Stimulated activated CD4-positive, alpha-beta T cell treated with anti-CD3 and anti-CD28 coated beads, Interleukin-1b, Interleukin-23, amount 100 ng/mL, for 1 hour (primary cell): ENCODE measurements around the gene UBXN4.
A peak's percentile ranks its signal among the peaks of the same experiment; 100 is the strongest.
"Not testable (repeated sequence)": the region's sequence is repeated elsewhere in the genome, so short reads cannot be mapped to it uniquely, and the experiment has no call there.

Source experiments
- DNase-seq, 2 donors: peaks; one replicate each; pipeline ENCODE4 v3.0.0-alpha.2; 2020; ENCODE audit warnings: low read depth in 2 of 2

UBXN4 gene

GRCh38 chr2:135741395-135742324, at the start of gene UBXN4:
Gene UBXN4 (plus strand): TSS chr2:135741855. CDS start chr2:135741930, 75 bp downstream.
- peak; percentile 83 to 86 for DNase-seq

- no peak for DNase-seq
Measured at GRCh38 chr2:135694711-135695110, 46.9 kb upstream of the UBXN4 start.

- no peak for DNase-seq
Measured at GRCh38 chr2:135698838-135699237, 42.8 kb upstream of the UBXN4 start.

GRCh38 chr2:135701442-135701841, 40.2 kb upstream of the UBXN4 start:
- DNase-seq: no peak

- no peak for DNase-seq
Measured at GRCh38 chr2:135703300-135703699, 38.4 kb upstream of the UBXN4 start.

- not testable (repeated sequence) for DNase-seq
Measured at GRCh38 chr2:135704075-135704474, 37.6 kb upstream of the UBXN4 start.

- DNase-seq: no peak
Measured at GRCh38 chr2:135708159-135708558, 33.5 kb upstream of the UBXN4 start.

GRCh38 chr2:135709992-135710391, 31.7 kb upstream of the UBXN4 start:
- DNase-seq: peak; percentile 30 to 67

GRCh38 chr2:135715086-135715485, 26.6 kb upstream of the UBXN4 start:
- not testable (repeated sequence) for DNase-seq

- DNase-seq: no peak
Measured at GRCh38 chr2:135728064-135728743, 13.5 kb upstream of the UBXN4 start.

GRCh38 chr2:135732561-135732960, 9.1 kb upstream of the UBXN4 start:
- DNase-seq: no peak

GRCh38 chr2:135733045-135733444, 8.6 kb upstream of the UBXN4 start:
- no peak for DNase-seq

GRCh38 chr2:135736546-135736945, 5.1 kb upstream of the UBXN4 start:
- no peak for DNase-seq

GRCh38 chr2:135740206-135740605, 1.4 kb upstream of the UBXN4 start:
- DNase-seq: no peak

GRCh38 chr2:135741043-135741394, 636 bp upstream of the UBXN4 start:
- DNase-seq: no peak

- peak in 1 of 2 donors; percentile 9 for DNase-seq
Measured at GRCh38 chr2:135742325-135742757, 686 bp downstream of the UBXN4 start.

GRCh38 chr2:135743860-135744259, 2.2 kb downstream of the UBXN4 start:
- no peak for DNase-seq

GRCh38 chr2:135744760-135745314, 3.2 kb downstream of the UBXN4 start:
- DNase-seq: no peak

GRCh38 chr2:135745545-135745944, 3.9 kb downstream of the UBXN4 start:
- no peak for DNase-seq

- DNase-seq: no peak
Measured at GRCh38 chr2:135755573-135755972, 13.9 kb downstream of the UBXN4 start.

- DNase-seq: no peak
Measured at GRCh38 chr2:135756692-135757091, 15.0 kb downstream of the UBXN4 start.

GRCh38 chr2:135762022-135762421, 20.4 kb downstream of the UBXN4 start:
- no peak for DNase-seq

GRCh38 chr2:135762530-135762929, 20.9 kb downstream of the UBXN4 start:
- no peak for DNase-seq
